ENCODE data around the gene METTL26.

METTL26 gene

GRCh38 chr16:678858-679813 is 43.0 kb upstream of the METTL26 start:
- H3K27me3 ChIP-seq (ENCODE audit: low read length) = no peaks in the 10 kb centered on the region
- no peaks in the 10 kb centered on the region for H3K9me3 ChIP-seq (ENCODE audit: insufficient read depth, low read length)
- H3K9me2 ChIP-seq (replicated peaks; ENCODE audit: insufficient read depth, low read length) = no peaks in the 10 kb centered on the region
- peak overlapping the region; percentile 32 for H3K4me3 ChIP-seq (ENCODE audit: insufficient read depth, low read length, poor library complexity, severe bottlenecking)
- H2AFZ ChIP-seq (ENCODE audit: low read depth, low read length, severe bottlenecking) = peak overlapping the region; percentile 90
- H3K9ac ChIP-seq (ENCODE audit: low read length) = peak overlapping the region; percentile 49
- H4K20me1 ChIP-seq (ENCODE audit: low read depth, low read length) = no peaks in the 10 kb centered on the region
- peaks cover 23% of the 10 kb centered on the region; the same call in 1 of the 2 replicates for H3K79me2 ChIP-seq (ENCODE audit: insufficient read depth, low read length)
- no peaks in the 10 kb centered on the region for H3K36me3 ChIP-seq (ENCODE audit: low read length)
- H3K4me2 ChIP-seq (ENCODE audit: low read depth, low read length, poor library complexity, severe bottlenecking) = peak overlapping the region; percentile 63
- TF ChIP-seq, protein P1, sequence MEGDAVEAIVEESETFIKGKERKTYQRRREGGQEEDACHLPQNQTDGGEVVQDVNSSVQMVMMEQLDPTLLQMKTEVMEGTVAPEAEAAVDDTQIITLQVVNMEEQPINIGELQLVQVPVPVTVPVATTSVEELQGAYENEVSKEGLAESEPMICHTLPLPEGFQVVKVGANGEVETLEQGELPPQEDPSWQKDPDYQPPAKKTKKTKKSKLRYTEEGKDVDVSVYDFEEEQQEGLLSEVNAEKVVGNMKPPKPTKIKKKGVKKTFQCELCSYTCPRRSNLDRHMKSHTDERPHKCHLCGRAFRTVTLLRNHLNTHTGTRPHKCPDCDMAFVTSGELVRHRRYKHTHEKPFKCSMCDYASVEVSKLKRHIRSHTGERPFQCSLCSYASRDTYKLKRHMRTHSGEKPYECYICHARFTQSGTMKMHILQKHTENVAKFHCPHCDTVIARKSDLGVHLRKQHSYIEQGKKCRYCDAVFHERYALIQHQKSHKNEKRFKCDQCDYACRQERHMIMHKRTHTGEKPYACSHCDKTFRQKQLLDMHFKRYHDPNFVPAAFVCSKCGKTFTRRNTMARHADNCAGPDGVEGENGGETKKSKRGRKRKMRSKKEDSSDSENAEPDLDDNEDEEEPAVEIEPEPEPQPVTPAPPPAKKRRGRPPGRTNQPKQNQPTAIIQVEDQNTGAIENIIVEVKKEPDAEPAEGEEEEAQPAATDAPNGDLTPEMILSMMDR (IDR thresholded peaks at IDR 0.05; ENCODE audit: insufficient read depth, low read length, poor library complexity, severe bottlenecking) = no peak
- no peak for TF ChIP-seq EZH2phosphoT487 (conservative IDR thresholded peaks at IDR 0.05; ENCODE audit: low read length)
- peaks cover 9% of the 10 kb centered on the region; the same call in 1 of the 2 replicates for H3F3A ChIP-seq (ENCODE audit: insufficient read depth)
- peak overlapping the region; percentile 69 for H3K27ac ChIP-seq (ENCODE audit: low read depth, low read length)

DNA sequence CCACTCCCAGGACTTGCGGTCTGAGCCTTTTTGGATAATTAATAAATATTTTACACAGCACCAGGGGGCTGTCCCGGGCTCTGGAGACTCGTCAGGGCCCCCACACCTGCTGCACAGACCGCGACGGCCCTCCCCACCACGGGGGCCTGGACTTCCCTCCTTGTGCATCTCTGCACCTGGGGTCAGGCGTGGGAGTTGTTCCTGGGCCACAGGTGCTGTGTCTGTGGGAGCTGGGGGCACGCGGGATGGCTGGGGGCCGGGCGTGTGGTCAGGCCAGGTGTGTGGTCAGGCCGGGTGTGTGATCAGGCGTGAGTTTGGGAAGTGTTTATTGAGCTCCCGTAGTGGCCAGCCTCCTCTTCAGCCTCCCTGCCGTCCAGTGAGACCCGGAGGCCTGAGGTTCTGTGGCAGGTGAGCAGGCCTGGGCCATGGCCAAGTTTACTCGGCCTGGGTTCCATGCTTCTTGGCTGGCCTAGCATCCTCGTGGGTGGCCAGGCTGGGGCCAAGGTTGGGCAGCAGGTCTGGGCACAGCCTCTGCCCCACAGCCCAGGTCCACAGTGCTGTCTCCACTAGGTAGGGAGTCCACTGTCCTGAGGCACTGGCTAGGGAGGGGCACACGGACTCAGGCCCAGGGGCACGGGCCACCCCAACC is 42.2 kb upstream of the METTL26 start:
- no peaks in the 10 kb centered on the region for H4K20me1 ChIP-seq (ENCODE audit: low read depth, low read length)
- H3K9me2 ChIP-seq (replicated peaks; ENCODE audit: insufficient read depth, low read length) = no peaks in the 10 kb centered on the region
- H3K36me3 ChIP-seq (ENCODE audit: low read length) = no peaks in the 10 kb centered on the region
- H3F3A ChIP-seq (ENCODE audit: insufficient read depth) = peaks cover 9% of the 10 kb centered on the region; the same call in 1 of the 2 replicates
- H3K9ac ChIP-seq (ENCODE audit: low read length) = no peak overlapping the region
- H3K9me3 ChIP-seq (ENCODE audit: insufficient read depth, low read length) = no peaks in the 10 kb centered on the region
- H2AFZ ChIP-seq (ENCODE audit: low read depth, low read length, severe bottlenecking) = no peak overlapping the region
- no peak overlapping the region for H3K4me3 ChIP-seq (ENCODE audit: insufficient read depth, low read length, poor library complexity, severe bottlenecking)
- H3K27me3 ChIP-seq (ENCODE audit: low read length) = no peaks in the 10 kb centered on the region
- peaks cover 23% of the 10 kb centered on the region; the same call in 1 of the 2 replicates for H3K79me2 ChIP-seq (ENCODE audit: insufficient read depth, low read length)
- no peak overlapping the region for H3K4me2 ChIP-seq (ENCODE audit: low read depth, low read length, poor library complexity, severe bottlenecking)
- no peak overlapping the region for H3K27ac ChIP-seq (ENCODE audit: low read depth, low read length)
- no peak for TF ChIP-seq EZH2phosphoT487 (conservative IDR thresholded peaks at IDR 0.05; ENCODE audit: low read length)
- TF ChIP-seq, protein P1 (IDR thresholded peaks at IDR 0.05; ENCODE audit: insufficient read depth, low read length, poor library complexity, severe bottlenecking) = no peak

GRCh38 chr16:677316-678190 is 41.4 kb upstream of the METTL26 start:
- Histone ChIP-seq H3K4me2 (ENCODE audit: low read depth, low read length, poor library complexity, severe bottlenecking) (no peak overlapping the region), H3K9me3 (ENCODE audit: insufficient read depth, low read length) (no peaks in the 10 kb centered on the region), H3K4me3 (ENCODE audit: insufficient read depth, low read length, poor library complexity, severe bottlenecking) (no peak overlapping the region), H3K27me3 (ENCODE audit: low read length) (no peaks in the 10 kb centered on the region), H3K27ac (ENCODE audit: low read depth, low read length) (no peak overlapping the region), H4K20me1 (ENCODE audit: low read depth, low read length) (no peaks in the 10 kb centered on the region), H3K9ac (ENCODE audit: low read length) (no peak overlapping the region), H2AFZ (ENCODE audit: low read depth, low read length, severe bottlenecking) (no peak overlapping the region), H3K79me2 (ENCODE audit: insufficient read depth, low read length) (peaks cover 16% of the 10 kb centered on the region; the same call in 1 of the 2 replicates), H3K9me2 (replicated peaks; ENCODE audit: insufficient read depth, low read length) (no peaks in the 10 kb centered on the region), H3F3A (ENCODE audit: insufficient read depth) (peaks cover 9% of the 10 kb centered on the region; the same call in 1 of the 2 replicates), H3K36me3 (ENCODE audit: low read length) (no peaks in the 10 kb centered on the region)
- TF ChIP-seq, protein P1 (IDR thresholded peaks at IDR 0.05; ENCODE audit: insufficient read depth, low read length, poor library complexity, severe bottlenecking) = no peak
- TF ChIP-seq EZH2phosphoT487 (conservative IDR thresholded peaks at IDR 0.05; ENCODE audit: low read length) = no peak
